ENCODE measurements around the gene DEFB115. TPM values are rescaled to one million over a fixed set of nuclear protein-coding genes. Genes with fewer than 3 reads are reported as not detected.
A peak's percentile ranks its signal among the peaks of the same experiment; 100 is the strongest.

Gene DEFB115
- not detected for total RNA-seq
- long read RNA-seq, donor 1: 0 reads
- long read RNA-seq, donor 2: 0 reads

GRCh38 chr20:31257364-31257763 is at the start of gene DEFB115:
Gene DEFB115 (plus strand): TSS chr20:31257664. CDS start chr20:31257664, 0 bp downstream.
- intact Hi-C loops (cut with DNase I, micrococcal nuclease): no loop called here
- H3K4me3 ChIP-seq: no peak within 1 kb of the TSS
- DNase-seq (no peak), ATAC-seq (no peak)
- no peak for TF ChIP-seq CTCF (IDR thresholded peaks at IDR 0.05)
- peaks cover 47% of the 10 kb centered on the region for H3K9me3 ChIP-seq
- no peaks in the 10 kb centered on the region for H3K36me3 ChIP-seq (ENCODE audit: low read depth)
- no peaks in the 10 kb centered on the region for H3K4me1 ChIP-seq (ENCODE audit: low read depth)

GRCh38 chr20:31236953-31237352 is 20.5 kb upstream of the DEFB115 start:
- no peaks in the 10 kb centered on the region for H3K36me3 ChIP-seq (ENCODE audit: low read depth)
- intact Hi-C loops (cut with DNase I, micrococcal nuclease): no loop called here
- TF ChIP-seq CTCF (IDR thresholded peaks at IDR 0.05): no peak
- no peaks in the 10 kb centered on the region for H3K4me1 ChIP-seq (ENCODE audit: low read depth)
- ATAC-seq (no peak), DNase-seq (no peak)
- H3K9me3 ChIP-seq: peaks cover 99% of the 10 kb centered on the region
- no peak overlapping the region for H3K4me3 ChIP-seq

GRCh38 chr20:31237763-31238162 is 19.7 kb upstream of the DEFB115 start:
- no peak overlapping the region for H3K4me3 ChIP-seq
- intact Hi-C loops (cut with DNase I, micrococcal nuclease): no loop called here
- no peak for TF ChIP-seq CTCF (IDR thresholded peaks at IDR 0.05)
- no peaks in the 10 kb centered on the region for H3K4me1 ChIP-seq (ENCODE audit: low read depth)
- no peak for ATAC-seq
- DNase-seq: no peak
- H3K9me3 ChIP-seq: peaks cover 100% of the 10 kb centered on the region
- H3K36me3 ChIP-seq (ENCODE audit: low read depth): no peaks in the 10 kb centered on the region

GRCh38 chr20:31239139-31239538 is 18.3 kb upstream of the DEFB115 start:
- DNase-seq (no peak), ATAC-seq (no peak)
- H3K4me3 ChIP-seq: no peak overlapping the region
- no peaks in the 10 kb centered on the region for H3K36me3 ChIP-seq (ENCODE audit: low read depth)
- H3K4me1 ChIP-seq (ENCODE audit: low read depth): no peaks in the 10 kb centered on the region
- intact Hi-C loops (cut with DNase I, micrococcal nuclease): no loop called here
- H3K9me3 ChIP-seq: peaks cover 100% of the 10 kb centered on the region
- TF ChIP-seq CTCF (IDR thresholded peaks at IDR 0.05): no peak

GRCh38 chr20:31256959-31257358 is 505 bp upstream of the DEFB115 start:
- Histone ChIP-seq H3K4me1 (ENCODE audit: low read depth) (no peaks in the 10 kb centered on the region), H3K4me3 (no peak overlapping the region), H3K9me3 (peaks cover 46% of the 10 kb centered on the region), H3K36me3 (ENCODE audit: low read depth) (no peaks in the 10 kb centered on the region)
- ATAC-seq (no peak), DNase-seq (no peak)
- TF ChIP-seq CTCF (IDR thresholded peaks at IDR 0.05): no peak
- intact Hi-C loops (cut with DNase I, micrococcal nuclease): no loop called here

- H3K4me1 ChIP-seq (ENCODE audit: low read depth): no peaks in the 10 kb centered on the region
- intact Hi-C loops (cut with DNase I, micrococcal nuclease): no loop called here
- no peaks in the 10 kb centered on the region for H3K36me3 ChIP-seq (ENCODE audit: low read depth)
- TF ChIP-seq CTCF (IDR thresholded peaks at IDR 0.05): no peak
- no peak overlapping the region for H3K4me3 ChIP-seq
- no peak for DNase-seq
- ATAC-seq: peak; percentile 30
- peaks cover 40% of the 10 kb centered on the region for H3K9me3 ChIP-seq
These were observed 3.0 kb downstream of the DEFB115 start for GRCh38 chr20:31260326-31260932.

Measured in mucosa of descending colon (tissue), 3 donors.